Inferior parietal cortex (tissue), 1 donor: ENCODE results near the gene SAP30BP.

ENCODE experiments used
- DNase-seq: peaks from one replicate; pipeline ENCODE4 v3.0.0-alpha.2; 2016; ENCODE audit errors: extremely low spot score

SAP30BP gene

DNA sequence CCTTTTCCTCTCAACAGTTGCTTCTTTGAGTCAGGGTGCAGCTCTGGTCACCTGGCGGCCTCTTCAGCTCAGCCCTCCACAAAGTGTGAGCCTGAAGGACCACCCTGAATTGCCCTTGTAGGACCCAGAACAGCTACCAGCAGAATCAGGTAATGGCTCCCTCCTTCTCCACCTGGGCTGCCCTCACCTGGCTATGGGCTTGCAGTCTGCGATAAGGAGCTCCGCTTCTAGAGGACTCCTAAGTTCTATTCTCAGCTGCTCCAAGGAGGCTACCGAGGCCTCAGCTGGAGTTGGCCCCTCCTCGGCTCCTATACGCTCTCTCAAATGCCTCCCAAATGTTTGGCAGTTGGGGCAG lies 20.5 kb upstream of the SAP30BP start:
- DNase-seq = no peak

DNA sequence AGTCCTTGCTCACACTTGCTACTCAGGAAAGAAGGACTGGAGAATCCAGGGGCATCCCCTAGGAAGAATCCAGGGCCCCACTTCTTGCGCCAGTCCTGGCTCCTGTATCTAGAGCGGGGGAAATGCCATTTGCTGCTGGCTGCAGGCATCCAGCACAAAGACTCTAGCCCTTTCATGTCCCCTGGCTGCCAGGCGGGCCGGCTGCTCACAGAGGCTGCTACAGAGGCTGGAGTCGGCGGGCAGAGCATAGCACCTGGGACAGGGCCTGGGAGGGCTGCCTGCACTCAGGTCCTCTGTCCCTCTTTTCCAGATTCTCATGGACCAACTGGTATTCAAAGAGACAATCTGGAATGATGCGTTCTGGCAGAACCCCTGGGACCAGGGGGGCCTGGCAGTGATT lies 20.1 kb upstream of the SAP30BP start:
- DNase-seq = no peak

DNA sequence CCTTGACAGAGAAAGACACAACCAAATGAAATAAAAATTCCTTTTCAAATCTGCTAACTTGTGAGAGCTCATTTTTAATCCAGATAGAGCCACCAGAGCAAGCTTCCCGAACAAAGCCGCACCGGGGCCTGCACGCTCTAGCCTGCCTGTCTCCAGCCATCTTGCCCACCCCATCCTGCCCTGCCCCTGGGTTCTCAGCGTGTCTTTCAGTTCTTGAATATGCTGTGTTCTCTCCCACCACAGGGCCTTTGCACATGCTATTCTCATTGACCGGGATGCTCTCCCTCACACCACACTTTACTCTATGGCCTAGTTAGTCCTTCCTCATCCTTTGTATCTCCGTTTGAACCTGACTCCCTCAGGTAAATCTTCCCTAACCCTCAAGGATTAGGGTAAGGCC lies 19.2 kb upstream of the SAP30BP start:
- no peak for DNase-seq

DNA sequence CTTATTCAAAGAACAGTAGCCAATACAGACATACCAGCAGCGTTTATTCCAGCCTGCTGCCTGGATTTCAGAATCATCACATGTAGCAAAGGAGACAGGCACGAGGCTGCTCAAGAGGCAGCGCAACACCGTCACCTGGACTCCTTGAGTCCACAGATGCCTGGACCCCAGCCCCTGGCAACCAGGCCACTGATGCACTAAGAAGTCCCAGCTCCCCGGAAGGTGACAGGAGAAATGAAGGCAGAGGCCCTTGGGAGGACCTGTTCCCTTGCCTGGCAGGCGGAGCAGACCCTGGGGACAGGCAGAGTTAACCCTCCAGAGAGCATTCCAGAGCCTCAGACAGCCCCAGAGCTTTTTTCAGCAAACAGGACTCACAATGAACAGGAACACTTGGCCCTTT lies 17.5 kb upstream of the SAP30BP start:
- DNase-seq = no peak

DNA sequence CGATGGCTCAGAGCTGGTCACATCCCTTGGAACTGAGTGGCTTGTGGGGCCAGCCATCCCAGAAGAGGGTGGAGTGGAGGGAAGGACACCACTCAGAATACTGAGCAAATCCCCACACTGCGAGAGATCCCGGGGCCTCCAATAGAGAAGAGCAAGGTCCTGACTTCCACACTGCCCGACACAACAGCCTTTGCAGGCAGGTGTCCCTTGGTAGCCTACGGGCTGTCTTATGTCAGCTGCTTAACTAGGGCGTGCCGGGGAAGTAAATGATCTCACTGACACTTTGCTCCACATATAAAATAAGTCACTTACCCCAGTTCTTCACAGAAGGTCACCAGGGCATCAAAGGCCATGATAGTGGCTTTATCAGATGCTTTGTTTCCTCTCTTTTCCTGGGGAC lies 16.3 kb upstream of the SAP30BP start:
- no peak for DNase-seq

DNA sequence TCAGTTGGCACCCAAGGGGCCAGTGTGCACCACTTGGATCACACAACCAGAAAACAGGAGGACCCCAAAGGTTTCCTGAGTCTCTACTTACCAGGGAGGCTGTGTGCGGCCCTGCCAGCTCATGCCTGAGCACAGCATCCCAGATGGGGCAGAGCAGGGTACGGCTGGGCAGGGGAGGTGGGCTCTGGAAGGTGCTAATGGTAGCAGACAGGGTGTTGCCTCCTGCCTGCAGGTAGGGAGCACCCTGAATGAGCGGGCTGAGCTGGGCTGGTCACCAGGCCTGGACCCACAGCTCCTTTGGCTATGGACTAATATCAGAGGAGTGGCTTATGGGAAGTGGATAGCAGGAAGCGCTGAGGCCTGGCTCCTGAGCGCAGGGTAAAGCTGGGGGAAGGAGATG lies 14.8 kb upstream of the SAP30BP start:
- DNase-seq = no peak

DNA sequence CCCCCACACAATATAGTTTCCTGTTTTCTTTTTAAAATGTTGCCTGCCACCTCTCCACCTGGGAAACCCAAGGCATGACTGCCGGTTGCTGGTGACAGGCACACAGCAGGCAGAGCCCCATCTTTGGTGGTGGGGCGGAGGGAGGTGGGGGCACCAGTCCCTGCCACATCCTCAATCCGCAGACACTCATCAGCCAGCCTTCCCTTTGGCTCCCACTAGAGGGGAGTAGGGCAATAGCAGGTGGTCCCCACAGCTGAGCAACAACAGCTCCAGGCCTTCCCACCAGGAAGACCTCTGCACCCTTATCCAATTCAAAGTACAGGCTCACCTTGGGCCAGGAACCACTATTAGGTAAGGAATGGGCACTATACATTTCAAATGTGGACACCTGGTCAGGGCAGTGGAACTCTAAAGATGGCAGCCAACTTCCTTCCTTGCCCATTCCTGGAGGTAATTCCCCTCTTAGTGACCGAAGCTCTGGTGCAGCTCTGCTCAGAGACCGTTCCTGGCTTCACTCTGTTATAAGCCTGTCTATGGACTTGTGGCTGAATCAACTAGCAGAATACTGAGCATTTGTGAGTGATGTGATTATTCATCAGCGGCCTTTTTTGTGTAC lies 14.1 kb upstream of the SAP30BP start:
- no peak for DNase-seq

DNA sequence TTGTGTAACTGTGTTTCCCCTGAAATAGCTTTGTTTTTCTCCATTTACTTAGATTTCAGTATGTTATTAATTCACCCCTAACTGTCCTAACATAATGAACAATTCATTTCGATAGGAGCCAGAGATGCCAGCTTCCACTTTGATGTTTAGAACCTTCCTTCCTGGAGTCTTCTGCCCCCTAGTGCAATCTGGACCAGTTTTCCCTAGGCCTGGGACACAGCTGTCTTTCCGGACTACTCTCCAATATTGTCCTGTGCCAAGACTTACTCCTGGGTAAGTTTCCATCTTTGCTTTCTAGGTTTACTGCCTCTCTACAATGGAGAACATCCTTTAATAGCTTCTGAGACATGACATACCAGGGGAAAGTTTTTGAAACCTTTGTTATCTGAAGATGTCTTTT lies 13.0 kb upstream of the SAP30BP start:
- peak; percentile 73 for DNase-seq

DNA sequence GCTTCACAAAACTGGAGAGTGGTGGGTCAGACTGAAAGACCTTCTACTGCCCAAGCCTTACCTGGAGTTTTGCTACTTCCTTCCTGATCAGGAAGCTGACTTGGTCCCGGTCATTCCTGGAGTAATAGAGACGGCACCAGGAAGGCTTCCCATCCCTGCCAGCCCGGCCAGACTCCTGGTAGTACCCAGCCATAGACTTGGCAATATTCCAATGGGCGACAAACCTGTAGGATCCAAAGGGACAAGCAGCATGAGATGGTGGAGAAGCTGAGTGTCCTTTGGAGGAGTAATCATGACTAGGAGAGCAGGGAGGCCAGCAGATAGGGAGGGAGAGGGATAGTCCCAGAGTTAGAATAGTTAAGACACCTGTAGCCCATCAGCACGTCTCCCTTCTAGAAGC lies 8.9 kb upstream of the SAP30BP start:
- DNase-seq = no peak

DNA sequence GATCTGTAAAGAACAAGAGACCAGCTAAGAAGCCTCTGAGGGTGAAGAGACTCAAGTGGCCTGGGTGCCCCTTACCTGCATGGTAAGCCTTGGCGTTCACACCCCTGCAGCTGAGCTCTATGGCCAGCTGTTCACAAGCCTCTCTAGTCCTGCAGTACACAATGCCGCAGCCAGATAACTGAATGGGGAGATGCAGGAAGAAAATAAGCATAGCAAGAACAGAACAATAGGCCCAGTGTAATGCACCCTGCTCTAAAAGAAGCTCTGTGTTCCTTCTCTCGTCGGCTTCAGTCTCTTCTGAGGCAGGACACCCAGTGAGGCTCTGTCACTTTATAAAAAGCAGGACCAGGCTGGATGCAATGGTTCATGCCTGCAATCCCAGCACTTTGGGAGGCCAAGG lies 5.6 kb upstream of the SAP30BP start:
- DNase-seq = peak; percentile 62

DNA sequence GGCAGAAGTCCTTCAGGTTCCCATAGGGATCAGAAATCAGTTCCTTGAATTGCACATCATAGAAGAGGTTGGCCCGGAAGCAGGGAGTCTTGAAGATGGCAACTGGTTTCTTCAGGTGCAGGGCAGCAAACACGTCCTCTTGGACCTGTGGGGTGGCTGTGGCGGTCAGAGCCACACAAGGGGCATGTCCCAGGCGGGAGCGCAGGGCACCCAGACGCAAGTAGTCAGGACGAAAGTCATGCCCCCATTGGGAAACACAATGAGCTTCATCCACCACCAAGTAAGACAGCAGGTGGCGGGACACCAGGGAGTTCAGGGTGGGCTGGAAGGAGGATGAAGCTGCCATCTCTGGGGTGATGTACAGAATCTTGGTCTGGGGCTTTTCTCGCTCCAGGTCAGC lies 4.6 kb upstream of the SAP30BP start:
- DNase-seq = no peak

DNA sequence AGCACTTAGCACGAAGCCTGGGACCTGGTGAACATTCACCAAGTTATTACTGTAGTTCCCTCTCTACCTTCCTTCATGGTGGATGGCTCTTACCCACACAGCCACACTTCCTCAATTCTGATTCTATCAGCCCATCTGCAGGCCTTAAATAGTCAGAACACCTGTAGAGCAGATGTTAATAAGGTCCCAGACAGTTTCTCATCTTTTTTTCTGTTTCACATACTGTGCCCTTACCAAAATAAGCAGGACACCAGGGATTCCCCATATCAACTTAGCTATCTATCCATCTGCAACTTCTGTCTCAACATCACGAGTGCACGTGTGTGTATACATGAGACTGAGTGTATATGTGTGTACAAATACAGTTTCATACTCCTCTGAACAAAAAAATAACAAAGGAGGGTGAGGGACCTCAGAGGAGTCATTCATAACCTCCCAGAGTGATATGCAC lies 3.0 kb upstream of the SAP30BP start:
- no peak for DNase-seq

DNA sequence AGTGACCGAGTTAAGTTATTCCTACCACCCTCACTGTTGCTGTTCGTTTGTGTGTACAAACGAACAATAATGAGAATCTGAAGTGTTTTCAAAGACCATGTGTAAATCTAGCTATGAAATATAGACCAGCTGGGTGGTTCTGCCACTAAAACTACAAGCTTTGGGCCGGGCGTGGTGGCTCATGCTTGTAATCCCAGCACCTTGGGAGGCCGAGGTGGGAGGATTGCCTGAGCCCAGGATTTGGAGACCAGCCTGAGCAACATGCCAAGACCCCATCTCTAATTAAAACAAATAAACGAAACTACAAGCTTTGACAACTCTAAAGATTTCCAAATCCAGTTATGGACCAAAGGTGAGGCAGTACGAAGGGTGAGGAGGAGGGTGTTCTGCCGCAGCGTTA lies 1.2 kb upstream of the SAP30BP start:
- no peak for DNase-seq

DNA sequence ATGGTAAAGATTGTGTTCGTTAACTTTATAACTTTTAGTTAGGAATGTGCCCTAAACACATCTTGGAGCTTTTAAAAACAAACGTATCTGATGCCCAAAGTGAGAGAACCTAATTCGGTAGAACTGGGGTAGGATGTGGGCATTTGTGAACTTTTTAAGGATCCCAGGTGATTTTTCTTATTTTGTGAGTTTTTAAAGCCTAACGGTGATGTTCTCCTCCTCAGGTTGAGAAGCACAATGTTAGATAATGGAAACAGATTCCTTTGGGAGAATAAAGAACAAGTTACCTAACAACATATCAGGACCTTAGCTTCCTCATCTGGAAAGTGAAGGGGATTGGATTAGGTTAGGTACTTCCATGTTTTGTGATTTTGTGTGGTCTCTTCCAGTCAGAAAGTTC lies 687 bp downstream of the SAP30BP start:
- no peak for DNase-seq

DNA sequence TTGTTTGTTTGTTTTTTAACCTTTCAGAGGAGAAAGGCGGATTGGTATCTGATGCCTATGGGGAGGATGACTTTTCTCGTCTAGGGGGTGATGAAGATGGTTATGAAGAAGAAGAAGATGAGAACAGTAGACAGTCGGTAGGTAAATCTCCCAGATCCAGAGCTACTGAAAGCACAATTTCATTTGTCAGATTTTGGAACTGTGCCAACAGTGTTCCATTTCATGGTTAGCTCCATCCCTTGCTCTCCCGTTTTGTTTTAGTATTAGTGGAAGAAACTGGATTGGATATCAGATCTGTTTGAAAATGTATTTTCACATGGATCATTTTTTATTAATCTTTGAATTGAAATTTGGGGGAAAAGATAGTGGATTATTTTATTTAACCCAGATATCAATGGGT lies 1.4 kb downstream of the SAP30BP start:
- no peak for DNase-seq

DNA sequence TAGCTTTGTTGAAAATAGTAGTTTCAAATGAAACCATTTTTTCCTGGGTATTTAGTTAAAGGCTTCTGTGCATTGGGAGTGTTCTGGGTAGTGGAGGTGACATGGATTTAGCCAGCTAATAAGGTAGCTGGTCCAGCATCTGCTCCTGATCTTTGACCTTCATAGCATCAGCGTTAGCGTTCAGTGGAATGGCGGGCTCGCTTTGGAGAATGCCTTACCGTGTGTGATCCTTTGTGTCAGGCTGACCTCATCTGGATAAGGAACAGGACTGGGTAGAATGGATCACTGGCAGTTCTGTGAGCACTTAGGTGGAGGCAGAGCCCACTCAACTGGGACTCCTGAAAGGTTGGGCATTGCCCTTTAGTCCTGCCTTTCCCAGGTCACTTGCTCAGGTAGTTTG lies 3.7 kb downstream of the SAP30BP start:
- DNase-seq = no peak

DNA sequence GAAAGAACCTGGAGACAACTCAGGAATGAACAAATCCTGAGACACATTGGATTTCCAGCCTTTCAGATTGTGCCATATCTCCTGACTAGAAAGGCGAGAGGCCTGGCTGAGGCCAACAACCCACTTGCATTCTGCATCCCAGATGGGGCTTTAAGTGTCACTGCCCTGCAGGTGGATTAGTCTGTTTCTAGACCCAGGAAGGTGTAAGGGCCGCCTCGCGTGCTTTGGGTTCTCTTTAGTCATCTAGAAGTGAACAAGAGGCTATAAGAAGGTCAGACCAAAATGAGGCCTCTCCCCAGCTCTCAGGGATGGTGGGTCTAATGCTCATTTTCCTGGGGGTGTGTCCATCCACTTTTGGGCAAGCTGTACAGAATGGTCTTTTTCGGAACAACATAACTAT lies 4.9 kb downstream of the SAP30BP start:
- no peak for DNase-seq

DNA sequence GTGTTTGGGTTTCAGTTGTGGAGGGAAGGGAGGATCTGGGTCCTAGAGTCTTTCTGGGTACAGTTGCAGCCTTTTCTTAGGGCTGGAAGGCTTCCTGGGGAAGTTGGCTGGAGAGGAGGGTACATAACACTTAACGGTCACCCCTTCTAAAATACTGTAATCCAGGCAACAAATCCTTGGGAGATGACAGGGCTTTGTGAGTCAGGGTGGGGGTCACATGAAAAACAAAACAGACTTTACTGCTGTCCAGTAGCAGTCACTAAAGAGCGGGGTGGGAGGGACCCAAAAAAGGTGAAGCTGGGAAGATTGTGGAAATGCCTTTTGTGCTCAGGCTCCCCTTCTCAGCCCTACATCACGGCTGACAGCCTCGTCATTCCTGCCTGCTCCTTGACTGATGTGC lies 6.3 kb downstream of the SAP30BP start:
- no peak for DNase-seq

DNA sequence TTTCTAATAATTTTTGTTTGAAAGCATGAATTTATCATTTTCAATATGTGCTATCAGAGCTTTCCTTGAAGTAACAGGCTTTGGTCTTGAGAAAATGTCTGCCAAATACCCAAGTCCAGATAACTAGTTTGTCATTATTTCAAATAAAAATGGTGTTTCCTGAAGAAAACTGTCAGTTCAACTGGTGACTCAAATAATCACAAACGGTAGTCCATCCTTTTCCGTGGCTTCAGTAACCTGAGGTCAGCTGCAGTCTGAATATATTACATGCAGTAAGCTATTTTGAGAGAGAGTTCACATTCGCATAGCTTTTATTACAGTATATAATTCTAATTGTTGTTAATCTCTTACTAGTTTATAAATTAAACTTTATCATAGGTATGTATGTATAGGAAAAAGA lies 9.3 kb downstream of the SAP30BP start:
- no peak for DNase-seq

DNA sequence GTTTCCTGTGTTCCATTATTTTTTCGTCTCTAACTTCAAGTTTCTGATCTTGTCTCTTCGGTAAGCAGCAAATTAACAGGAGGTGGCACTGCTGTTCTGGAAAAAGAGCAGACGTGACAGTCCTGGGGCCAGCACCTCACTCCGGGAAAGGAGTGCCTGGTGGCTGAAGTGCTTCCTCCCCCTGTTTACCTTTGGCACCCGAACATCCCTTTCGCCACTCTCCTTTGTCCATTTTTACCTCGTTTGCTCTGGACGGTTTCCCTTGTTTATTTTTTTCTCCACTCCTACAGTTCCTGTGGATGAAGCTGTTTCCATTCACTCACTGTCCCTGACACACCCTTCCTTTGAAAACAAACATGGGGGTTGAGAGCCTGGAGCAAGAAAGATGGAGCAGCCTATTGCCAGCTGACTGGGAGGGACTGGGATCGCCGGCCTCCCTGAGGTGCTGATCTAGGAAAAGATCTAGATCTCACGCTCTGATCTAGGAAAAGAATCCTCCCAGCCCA lies 12.6 kb downstream of the SAP30BP start:
- DNase-seq = no peak

DNA sequence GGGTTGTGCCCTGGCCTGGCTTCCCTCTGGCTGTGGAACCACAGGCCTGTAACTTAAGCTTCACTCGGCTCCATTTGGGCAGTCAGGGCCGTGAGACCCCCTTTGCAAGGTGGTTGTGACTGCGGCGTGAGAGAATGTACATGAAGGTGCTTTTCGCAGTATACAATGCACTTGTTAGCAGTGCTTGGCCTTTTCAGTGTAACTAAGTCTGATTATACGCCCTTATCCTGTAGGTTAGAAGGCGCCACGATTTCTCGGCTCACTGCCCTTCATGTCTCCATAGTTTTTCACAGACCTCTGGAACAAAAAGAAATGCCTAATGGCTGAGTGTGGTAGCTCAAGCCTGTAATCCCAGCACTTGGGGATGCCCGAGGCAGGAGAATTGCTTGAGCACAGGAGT lies 13.3 kb downstream of the SAP30BP start:
- no peak for DNase-seq

DNA sequence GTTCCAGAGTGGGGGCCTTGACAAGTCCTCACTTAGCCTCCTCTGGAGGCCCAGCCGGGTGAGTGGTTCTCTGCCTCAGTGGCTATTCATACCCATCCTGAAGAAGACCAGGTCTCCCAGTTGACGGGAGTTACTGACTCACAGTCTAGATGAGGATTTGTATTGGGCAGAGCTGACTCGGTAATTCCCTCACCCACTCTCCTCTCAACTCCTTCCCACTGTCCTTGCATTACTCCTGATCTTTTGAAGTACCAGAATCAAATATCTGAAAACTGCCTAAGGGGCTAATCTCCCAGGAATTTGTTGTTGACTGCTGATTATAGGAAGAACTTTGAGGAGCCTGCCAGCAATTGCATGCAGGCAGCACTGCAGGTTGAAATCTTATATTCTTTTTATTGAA lies 14.2 kb downstream of the SAP30BP start:
- DNase-seq = no peak

DNA sequence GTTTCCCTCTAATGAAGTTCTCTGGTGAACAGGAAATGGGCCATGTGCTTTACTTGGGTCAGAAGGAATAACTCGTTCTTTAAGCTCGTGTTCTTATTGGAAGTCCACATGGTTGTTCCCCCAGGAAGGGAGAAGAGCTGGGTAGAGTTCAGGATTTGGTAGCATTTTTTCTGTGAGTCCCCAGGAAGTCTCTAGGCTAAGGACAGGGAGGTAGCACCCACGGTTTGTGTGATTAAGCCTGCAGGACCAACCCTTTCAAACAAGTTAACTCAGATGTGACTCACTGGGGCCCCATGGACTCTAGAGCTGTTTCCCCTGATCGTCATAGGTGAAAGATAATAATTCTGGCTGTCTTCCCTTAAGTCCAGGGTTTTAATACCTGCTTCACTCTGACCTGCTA lies 16.4 kb downstream of the SAP30BP start:
- no peak for DNase-seq

DNA sequence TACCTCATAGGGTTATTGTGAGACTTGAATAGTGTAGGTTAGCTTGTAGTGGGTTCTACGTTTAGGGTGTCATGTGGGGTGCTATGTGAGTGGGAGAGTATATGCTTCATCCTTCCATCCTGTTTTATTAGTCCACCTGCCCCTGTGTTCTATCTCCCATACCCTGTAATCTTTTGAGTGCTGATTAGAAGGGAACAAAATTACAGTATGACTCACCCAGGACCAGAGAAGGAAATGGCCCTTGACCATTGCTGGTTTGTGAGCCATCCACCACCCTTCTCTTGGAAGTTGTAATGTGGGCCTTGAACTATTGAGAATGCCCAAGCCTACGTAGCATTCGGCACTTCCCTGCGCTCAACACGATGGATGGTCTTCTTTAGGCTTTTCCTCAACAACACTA lies 17.1 kb downstream of the SAP30BP start:
- DNase-seq = no peak

DNA sequence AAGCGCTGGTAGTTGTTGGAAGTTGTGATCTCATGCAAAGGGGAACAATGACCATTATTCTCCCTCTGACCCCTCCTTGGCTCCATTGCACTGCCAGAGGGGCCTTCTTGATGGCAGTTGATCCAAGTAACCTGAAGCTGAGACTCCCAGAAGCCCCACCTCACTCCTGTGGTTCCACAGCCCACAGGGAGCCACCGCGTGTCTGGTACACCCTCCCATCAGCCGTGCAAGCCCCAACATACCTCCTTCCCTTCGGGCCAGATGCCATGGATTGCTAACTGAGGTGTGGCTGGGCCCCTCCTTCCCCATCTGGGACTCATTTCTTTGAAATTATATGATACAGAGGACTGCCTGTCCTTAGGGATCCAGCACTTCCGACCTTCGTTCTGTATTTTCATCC lies 17.8 kb downstream of the SAP30BP start:
- DNase-seq = no peak
